ENCODE measurements around the gene FZD10.

GRCh38 chr12:130196827-130197226 is 34.6 kb downstream of the FZD10 start:
- peak; percentile 8 to 22 (median 15); a peak in 3 of 4 replicates for TF ChIP-seq CTCF (IDR thresholded peaks at IDR 0.05; ENCODE audit: control extremely low read depth in 1 of 3, insufficient read depth in 1 of 3, low read depth in 1 of 3, low read length in 3 of 3)
- no peak for TF ChIP-seq BACH1 (IDR thresholded peaks at IDR 0.05; ENCODE audit: low read length)
- TF ChIP-seq EZH2 (IDR thresholded peaks at IDR 0.05; ENCODE audit: low read depth, low read length, severe bottlenecking): no peak
- TF ChIP-seq KDM5A (IDR thresholded peaks at IDR 0.05; ENCODE audit: low read length): no peak
- TF ChIP-seq MAX (IDR thresholded peaks at IDR 0.05): no peak
- no peak for TF ChIP-seq E2F6 (IDR thresholded peaks at IDR 0.05)
- TF ChIP-seq FOSL1 (IDR thresholded peaks at IDR 0.05; ENCODE audit: insufficient read depth, low read depth, low read length): no peak
- TF ChIP-seq BRCA1 (IDR thresholded peaks at IDR 0.05; ENCODE audit: low read depth, low read length): no peak
- TF ChIP-seq CHD2 (IDR thresholded peaks at IDR 0.05; ENCODE audit: low read length): no peak
